Calu3 (cell line): ENCODE results near the gene MPG. TPM values are rescaled to one million over a fixed set of nuclear protein-coding genes. Genes with fewer than 3 reads are reported as not detected.
A peak's percentile ranks its signal among the peaks of the same experiment; 100 is the strongest.

ENCODE experiments used
- BruUV-seq: library from RNA; stranded (reverse); fragments of 400-500 nt; replicated peaks from 2 replicates; lab custom pipeline; 2021; lab: Mats Ljungman, UMichigan
- CTCF ChIA-PET: fragments of 300-600 bp; sonication (Branson Sonifier 250); formaldehyde crosslinking; loops from one replicate; lab custom pipeline; 2022; ENCODE audit warnings: antibody characterized with exemption; lab: Charles Lee
- DNase-seq: peaks from one replicate; pipeline ENCODE4 v3.0.0; 2022
- H3K27ac Mint-ChIP-seq: one replicate; pipeline ENCODE4 v1.8.0; 2022; ENCODE audit warnings: mixed read lengths; ENCODE audit not compliant: unreplicated experiment
- H3K27me3 Mint-ChIP-seq: one replicate; pipeline ENCODE4 v1.8.0; 2022; ENCODE audit warnings: mixed read lengths; ENCODE audit not compliant: unreplicated experiment
- H3K36me3 Mint-ChIP-seq: one replicate; pipeline ENCODE4 v1.8.0; 2022; ENCODE audit warnings: mild to moderate bottlenecking, moderate library complexity, mixed read lengths; ENCODE audit not compliant: insufficient read depth, unreplicated experiment
- H3K4me1 Mint-ChIP-seq: one replicate; pipeline ENCODE4 v1.8.0; 2022; ENCODE audit warnings: mild to moderate bottlenecking, low read depth, mixed read lengths; ENCODE audit not compliant: unreplicated experiment
- H3K4me3 Mint-ChIP-seq: one replicate; pipeline ENCODE4 v1.8.0; 2022; ENCODE audit warnings: mild to moderate bottlenecking, low read depth, moderate library complexity, mixed read lengths; ENCODE audit not compliant: unreplicated experiment
- H3K9me3 Mint-ChIP-seq: one replicate; pipeline ENCODE4 v1.8.0; 2022; ENCODE audit warnings: low read depth, mixed read lengths; ENCODE audit not compliant: unreplicated experiment
- intact Hi-C: fragments of 100-400 bp; cut with micrococcal nuclease; formaldehyde crosslinking; loops from one replicate; pipeline ENCODE4 v1.10.0; 2022; ENCODE audit not compliant: unreplicated experiment
- total RNA-seq: library from RNA; stranded (reverse); gene quantifications from 2 replicates; pipeline ENCODE4 v1.2.3, GENCODE V29; 2022
- TF ChIP-seq, protein P1 (sequence below): fragments of 200-600 bp; IDR thresholded peaks from one replicate; pipeline ENCODE4 v1.8.0; 2022; ENCODE audit warnings: antibody characterized with exemption; ENCODE audit not compliant: unreplicated experiment

Gene MPG
- total RNA-seq, 1 experiment from 2014 or later: 40.1 TPM

DNA sequence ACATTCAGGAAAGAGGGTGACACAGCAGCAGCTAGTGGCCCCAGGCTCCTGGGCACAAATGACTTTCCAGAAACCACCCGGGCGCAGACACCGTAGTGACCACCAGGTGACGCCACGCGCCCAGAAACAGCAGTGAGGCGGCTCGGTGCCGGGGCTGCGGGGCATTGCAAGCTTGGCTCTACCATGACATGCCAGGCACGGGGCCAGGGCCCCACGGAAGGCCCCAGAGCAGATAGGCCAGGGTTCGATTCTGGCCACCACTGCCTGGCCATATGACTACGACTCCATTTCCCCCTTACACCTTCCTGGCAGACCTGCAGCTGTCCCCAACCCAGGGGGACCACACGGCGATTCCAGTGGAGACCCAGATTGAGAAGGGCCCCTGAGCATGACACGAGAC, 12.3 kb upstream of the MPG start:
- TF ChIP-seq, protein P1, sequence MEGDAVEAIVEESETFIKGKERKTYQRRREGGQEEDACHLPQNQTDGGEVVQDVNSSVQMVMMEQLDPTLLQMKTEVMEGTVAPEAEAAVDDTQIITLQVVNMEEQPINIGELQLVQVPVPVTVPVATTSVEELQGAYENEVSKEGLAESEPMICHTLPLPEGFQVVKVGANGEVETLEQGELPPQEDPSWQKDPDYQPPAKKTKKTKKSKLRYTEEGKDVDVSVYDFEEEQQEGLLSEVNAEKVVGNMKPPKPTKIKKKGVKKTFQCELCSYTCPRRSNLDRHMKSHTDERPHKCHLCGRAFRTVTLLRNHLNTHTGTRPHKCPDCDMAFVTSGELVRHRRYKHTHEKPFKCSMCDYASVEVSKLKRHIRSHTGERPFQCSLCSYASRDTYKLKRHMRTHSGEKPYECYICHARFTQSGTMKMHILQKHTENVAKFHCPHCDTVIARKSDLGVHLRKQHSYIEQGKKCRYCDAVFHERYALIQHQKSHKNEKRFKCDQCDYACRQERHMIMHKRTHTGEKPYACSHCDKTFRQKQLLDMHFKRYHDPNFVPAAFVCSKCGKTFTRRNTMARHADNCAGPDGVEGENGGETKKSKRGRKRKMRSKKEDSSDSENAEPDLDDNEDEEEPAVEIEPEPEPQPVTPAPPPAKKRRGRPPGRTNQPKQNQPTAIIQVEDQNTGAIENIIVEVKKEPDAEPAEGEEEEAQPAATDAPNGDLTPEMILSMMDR: peak; percentile 96
- intact Hi-C loops: loop anchor here (2.0 kb wide), 1 partner anchor 31 kb away; no protein-coding TSS in a partner anchor
- DNase-seq: peak; percentile 94
- Mint-ChIP-seq H3K36me3 (peaks cover 15% of the 10 kb centered on the region), H3K4me3 (no peak overlapping the region), H3K27ac (no peak overlapping the region), H3K27me3 (no peaks in the 10 kb centered on the region), H3K4me1 (peaks cover 20% of the 10 kb centered on the region), H3K9me3 (no peaks in the 10 kb centered on the region)
- no TSS peak for BruUV-seq
- CTCF ChIA-PET: interaction anchor here (0.8 to 2.3 kb wide), 10 partner anchors 10 to 296 kb away, joined by 4 to 47 read pairs (median 8); partner anchors contain the start of genes MPG, POLR3K and SNRNP25

DNA sequence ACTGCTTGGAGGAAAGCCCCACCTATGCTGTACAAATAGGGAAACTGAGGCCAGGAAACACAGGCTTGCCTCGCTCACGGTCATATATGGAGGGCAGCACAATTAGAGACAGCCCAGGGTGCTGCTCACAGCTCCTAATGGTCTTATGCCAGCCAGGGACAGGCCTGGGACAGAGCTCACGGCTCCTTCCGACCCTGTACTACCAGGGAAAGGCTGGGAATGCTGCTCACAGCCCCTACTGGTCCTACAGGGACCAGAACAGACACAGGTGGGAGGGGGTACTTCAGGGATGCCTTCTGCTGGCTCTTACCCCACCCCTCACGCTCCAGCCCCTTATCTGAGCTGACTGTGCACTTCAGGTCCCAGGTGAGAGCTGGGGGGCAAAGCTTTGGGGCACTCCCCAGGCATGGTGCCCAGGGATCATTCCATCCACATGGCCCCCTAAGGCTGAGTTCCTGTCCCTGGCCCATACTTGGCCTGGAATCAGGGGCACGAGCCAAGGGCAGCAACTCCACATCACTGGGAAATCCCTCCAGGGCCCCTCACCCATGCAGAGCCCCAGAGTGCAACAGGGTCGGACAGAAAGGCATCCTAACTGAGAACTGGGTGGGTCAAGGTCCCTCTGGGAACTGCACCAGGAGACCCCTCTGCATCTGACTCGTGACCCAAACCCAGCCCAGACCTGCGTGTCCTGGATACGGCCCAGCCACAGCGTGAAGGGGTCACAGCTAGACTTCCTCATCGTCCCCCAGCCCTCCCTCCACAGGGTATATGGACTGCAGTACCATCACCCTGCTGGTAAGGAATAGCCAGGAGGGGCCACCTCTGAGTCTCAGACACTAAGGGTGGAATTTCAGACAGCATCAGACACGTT, 11.5 kb upstream of the MPG start:
- peaks cover 22% of the 10 kb centered on the region for H3K4me1 Mint-ChIP-seq
- CTCF ChIA-PET: interaction anchor here (0.8 to 2.3 kb wide), 10 partner anchors 9 to 295 kb away, joined by 4 to 47 read pairs (median 8); partner anchors contain the start of genes MPG, POLR3K and SNRNP25
- peaks cover 20% of the 10 kb centered on the region for H3K36me3 Mint-ChIP-seq
- no peak overlapping the region for H3K4me3 Mint-ChIP-seq
- DNase-seq: no peak
- no peaks in the 10 kb centered on the region for H3K9me3 Mint-ChIP-seq
- intact Hi-C loops: no loop called here
- TF ChIP-seq, protein P1: no peak
- no peaks in the 10 kb centered on the region for H3K27me3 Mint-ChIP-seq
- no peak overlapping the region for H3K27ac Mint-ChIP-seq
- no TSS peak for BruUV-seq

DNA sequence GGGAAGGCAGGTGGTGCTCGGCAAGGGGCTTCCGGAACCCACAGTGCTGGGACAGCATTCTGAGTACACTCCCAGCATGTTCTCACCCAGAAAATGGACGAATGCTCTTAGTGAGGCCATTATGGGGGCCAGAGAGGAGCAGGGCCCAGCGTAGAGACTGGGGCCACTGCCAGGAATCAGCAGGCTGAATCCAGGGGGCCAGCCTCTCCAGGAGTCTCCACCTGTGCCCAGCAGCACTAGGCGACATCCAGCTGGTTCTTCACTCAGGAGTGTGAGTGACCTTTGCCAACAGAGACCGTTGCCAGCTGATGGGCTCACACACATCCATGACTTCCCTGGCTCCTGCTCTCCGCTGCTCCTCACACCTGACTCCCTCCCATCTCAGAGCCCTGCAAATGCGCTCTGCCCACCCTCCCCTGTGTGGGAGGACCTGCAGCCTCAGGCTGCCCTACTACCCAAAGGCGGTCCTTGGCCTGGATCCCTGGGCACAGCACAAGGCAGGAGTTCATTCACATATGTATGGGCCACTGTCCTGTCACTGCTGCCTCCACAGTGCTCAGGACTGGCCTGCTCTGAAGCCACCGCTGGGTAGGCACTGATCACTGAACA, 10.7 kb upstream of the MPG start:
- H3K4me1 Mint-ChIP-seq: peaks cover 22% of the 10 kb centered on the region
- H3K9me3 Mint-ChIP-seq: no peaks in the 10 kb centered on the region
- no peak overlapping the region for H3K4me3 Mint-ChIP-seq
- intact Hi-C loops: no loop called here
- no peak for DNase-seq
- H3K27ac Mint-ChIP-seq: no peak overlapping the region
- H3K36me3 Mint-ChIP-seq: peaks cover 25% of the 10 kb centered on the region
- no peaks in the 10 kb centered on the region for H3K27me3 Mint-ChIP-seq
- CTCF ChIA-PET: interaction anchor here (2.3 kb wide), 1 partner anchor 29 kb away, joined by 47 read pairs; no protein-coding TSS in a partner anchor
- BruUV-seq: no TSS peak
- TF ChIP-seq, protein P1: no peak

DNA sequence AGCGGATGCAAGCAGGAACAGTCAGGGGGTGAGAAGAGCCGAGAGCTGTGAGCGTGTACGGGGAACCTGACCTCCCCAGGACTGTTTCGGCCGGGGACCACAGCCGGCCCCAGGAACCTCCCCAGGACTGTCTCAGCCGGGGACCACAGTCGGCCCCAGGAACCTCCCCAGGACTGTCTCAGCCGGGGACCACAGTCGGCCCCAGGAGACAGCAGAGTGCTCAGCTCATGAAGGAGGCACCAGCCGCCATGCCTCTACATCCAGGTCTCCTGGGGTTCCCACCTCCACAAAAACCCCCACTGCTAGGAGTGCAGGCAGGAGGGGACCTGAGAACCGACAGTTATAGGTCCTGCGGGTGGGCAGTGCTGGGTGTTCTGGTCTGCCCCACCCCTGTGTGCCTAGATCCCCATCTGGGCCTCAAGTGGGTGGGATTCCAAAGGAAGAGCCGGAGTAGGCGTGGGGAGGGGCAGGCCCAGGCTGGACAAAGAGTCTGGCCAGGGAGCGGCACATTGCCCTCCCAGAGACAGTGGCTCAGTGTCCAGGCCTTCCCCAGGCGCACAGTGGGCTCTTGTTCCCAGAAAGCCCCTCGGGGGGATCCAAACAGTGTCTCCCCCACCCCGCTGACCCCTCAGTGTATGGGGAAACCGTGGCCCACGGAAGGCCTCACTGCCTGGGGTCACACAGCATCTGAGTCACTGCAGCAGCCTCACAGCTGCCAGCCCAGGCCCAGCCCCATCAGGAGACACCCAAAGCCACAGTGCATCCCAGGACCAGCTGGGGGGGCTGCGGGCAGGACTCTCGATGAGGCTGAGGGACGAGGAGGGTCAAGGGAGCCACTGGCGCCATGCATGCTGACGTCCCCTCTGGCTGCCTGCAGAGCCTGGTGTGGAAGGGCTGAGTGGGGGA, 9.9 kb upstream of the MPG start:
- Mint-ChIP-seq H3K27ac (no peak overlapping the region), H3K27me3 (no peaks in the 10 kb centered on the region), H3K36me3 (peaks cover 31% of the 10 kb centered on the region), H3K4me1 (peaks cover 28% of the 10 kb centered on the region), H3K4me3 (no peak overlapping the region), H3K9me3 (no peaks in the 10 kb centered on the region)
- CTCF ChIA-PET: interaction anchor here (1.2 to 2.0 kb wide), 2 partner anchors 9 to 29 kb away, joined by 4 to 7 read pairs; no protein-coding TSS in a partner anchor
- no TSS peak for BruUV-seq
- TF ChIP-seq, protein P1: no peak
- DNase-seq: no peak
- intact Hi-C loops: no loop called here
